ENCODE data around the gene CHD3.
A peak's percentile ranks its signal among the peaks of the same experiment; 100 is the strongest.

GRCh38 chr17:7889166-7889955 is 772 bp downstream of the CHD3 start:
- TF ChIP-seq CTCF (IDR thresholded peaks at IDR 0.05) (peak; percentile 51), RFX5 (IDR thresholded peaks at IDR 0.05; ENCODE audit: low read length) (0 out of 2 replicates have a peak, but pooled peaks have one; percentile 15), TCF12 (IDR thresholded peaks at IDR 0.05) (peak; percentile 91), CHD2 (IDR thresholded peaks at IDR 0.05; ENCODE audit: low read length, partially characterized antibody) (peak; percentile 84), EP300 (IDR thresholded peaks at IDR 0.05; ENCODE audit: borderline replicate concordance in 1 of 2, low read depth in 1 of 2, low read length in 1 of 2) (peak; percentile 37 to 91; a peak in 2 of 4 replicates), GABPA (IDR thresholded peaks at IDR 0.05; ENCODE audit: low read depth) (no peak), EZH2phosphoT487 (IDR thresholded peaks at IDR 0.05; ENCODE audit: borderline replicate concordance, low read depth) (no peak), MAX (IDR thresholded peaks at IDR 0.05; ENCODE audit: low read depth) (peak; percentile 63), SMC3 (IDR thresholded peaks at IDR 0.05; ENCODE audit: low read depth, low read length) (peak; percentile 37; the same call in 1 of the 2 replicates)

All from SK-N-SH (cell line).